ENCODE measurements around the gene SOX6.

DNA sequence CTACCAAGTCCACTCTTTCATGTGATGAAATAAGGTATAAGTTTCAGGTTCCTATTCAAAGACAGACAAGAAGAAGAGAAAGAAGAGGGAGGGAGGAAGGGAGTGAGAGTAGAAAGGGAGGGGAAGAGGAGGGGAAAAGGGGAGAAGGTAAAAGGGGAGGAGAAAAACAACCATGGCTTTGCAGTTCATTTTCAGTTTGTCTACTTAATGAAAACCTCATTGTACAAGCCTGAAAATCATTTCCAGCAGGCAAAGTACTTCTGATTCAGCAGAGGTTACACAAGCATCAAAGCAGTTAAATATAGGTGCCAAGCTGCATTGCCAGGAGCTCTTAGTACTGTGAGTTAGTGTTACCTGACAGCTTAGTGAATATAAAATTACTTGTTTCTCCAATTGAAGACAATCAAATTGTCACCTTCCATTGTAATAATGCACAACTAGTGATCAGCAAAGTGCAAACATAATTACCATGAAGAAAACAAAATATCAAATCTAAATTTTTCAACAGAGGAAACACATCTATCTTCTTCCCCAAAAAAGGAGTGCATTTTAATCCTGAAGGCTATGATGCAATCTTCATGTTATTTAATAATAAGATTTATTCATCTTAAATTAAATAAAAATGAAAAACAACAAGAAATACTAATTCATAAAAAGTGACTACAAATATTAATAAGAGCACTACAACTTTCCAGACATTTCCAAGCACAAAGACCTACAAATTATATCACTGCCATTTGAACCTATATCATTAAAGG is 8.2 kb downstream of the SOX6 start:
- no peak for TF ChIP-seq POLR2A (IDR thresholded peaks at IDR 0.05)
- TF ChIP-seq, protein P1, sequence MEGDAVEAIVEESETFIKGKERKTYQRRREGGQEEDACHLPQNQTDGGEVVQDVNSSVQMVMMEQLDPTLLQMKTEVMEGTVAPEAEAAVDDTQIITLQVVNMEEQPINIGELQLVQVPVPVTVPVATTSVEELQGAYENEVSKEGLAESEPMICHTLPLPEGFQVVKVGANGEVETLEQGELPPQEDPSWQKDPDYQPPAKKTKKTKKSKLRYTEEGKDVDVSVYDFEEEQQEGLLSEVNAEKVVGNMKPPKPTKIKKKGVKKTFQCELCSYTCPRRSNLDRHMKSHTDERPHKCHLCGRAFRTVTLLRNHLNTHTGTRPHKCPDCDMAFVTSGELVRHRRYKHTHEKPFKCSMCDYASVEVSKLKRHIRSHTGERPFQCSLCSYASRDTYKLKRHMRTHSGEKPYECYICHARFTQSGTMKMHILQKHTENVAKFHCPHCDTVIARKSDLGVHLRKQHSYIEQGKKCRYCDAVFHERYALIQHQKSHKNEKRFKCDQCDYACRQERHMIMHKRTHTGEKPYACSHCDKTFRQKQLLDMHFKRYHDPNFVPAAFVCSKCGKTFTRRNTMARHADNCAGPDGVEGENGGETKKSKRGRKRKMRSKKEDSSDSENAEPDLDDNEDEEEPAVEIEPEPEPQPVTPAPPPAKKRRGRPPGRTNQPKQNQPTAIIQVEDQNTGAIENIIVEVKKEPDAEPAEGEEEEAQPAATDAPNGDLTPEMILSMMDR (IDR thresholded peaks at IDR 0.05) = no peak
- TF ChIP-seq POLR2AphosphoS5 (IDR thresholded peaks at IDR 0.05) = no peak

Measured in prostate gland (tissue), 2 donors.